ENCODE measurements around the gene ZSCAN10.

Gene ZSCAN10

GRCh38 chr16:3112058-3112880, 13.2 kb upstream of the ZSCAN10 start, which contains the start of gene ZNF205:
ZNF205 (plus strand) TSS chr16:3112586; CDS start chr16:3113431, 845 bp downstream.
- peak; percentile 83 for DNase-seq (ENCODE audit: low spot score)

DNA sequence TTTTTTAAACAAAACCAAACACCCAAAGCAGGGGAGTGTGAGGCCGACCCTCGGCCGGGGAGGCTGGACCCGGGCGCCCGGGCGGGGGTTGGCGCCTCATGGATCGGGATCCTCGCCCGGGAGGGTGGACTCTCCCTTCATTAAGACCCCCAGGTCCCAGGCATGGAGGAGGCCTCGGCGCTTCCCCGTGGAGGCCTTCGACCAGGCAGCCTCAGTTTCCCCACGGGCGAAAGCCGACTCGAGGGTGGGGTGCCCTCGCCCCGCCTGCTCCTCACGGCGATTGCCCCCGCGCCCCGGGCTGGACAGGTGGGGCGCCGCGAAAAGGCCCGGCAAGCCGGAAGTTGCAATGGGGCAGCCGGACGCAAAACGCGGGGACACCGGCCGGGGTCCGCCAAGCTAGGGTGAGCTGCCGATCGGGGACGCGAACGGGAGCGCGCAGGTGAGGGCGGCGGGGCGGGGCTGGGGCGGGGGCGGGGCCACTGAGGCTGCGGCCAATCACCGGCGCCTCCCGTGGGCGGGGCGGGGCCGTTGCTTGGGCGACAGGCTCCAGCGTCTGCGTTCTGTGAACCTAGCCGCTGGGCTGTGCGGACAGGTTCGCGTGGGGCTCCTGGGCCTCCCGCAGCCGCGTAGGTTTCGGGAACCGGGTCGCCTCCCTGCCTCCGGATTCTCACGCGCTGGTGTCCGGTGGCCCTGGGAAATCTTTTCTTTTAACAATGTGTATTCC, 7.3 kb upstream of the ZSCAN10 start:
- peak; percentile 88 for DNase-seq (ENCODE audit: low spot score)

DNA sequence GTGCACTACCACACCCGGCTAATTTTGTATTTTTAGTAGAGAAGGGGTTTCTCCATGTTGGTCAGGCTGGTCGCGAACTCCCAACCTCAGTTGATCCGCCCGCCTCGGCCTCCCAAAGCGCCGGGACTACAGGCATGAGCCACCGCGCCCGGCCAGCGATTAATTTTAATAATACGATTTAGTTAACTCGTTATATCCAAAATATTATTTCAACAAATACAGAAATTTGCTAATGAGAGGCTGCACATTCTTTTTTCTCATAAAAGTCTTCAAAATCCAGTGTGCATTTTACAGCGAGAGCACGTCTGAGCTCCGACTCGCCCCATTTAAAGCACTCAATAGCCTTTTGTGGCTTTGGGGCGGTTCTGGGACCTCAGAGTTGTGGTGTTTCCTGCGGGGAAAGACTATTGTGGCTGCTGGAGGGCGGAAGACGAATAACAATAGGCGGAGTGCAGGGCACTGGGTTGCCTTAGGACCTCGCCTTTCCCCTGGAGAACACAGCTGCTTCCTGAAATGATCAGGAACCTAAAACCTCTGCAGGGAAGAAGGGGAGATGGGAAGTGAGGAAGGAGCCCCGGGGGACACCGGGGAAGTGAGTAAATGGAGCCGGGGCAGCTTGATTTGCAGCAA, 2.9 kb upstream of the ZSCAN10 start:
- DNase-seq (ENCODE audit: low spot score), result no peak

- no peak for DNase-seq (ENCODE audit: low spot score)
These were observed 2.1 kb upstream of the ZSCAN10 start for GRCh38 chr16:3101018-3101840.

DNA sequence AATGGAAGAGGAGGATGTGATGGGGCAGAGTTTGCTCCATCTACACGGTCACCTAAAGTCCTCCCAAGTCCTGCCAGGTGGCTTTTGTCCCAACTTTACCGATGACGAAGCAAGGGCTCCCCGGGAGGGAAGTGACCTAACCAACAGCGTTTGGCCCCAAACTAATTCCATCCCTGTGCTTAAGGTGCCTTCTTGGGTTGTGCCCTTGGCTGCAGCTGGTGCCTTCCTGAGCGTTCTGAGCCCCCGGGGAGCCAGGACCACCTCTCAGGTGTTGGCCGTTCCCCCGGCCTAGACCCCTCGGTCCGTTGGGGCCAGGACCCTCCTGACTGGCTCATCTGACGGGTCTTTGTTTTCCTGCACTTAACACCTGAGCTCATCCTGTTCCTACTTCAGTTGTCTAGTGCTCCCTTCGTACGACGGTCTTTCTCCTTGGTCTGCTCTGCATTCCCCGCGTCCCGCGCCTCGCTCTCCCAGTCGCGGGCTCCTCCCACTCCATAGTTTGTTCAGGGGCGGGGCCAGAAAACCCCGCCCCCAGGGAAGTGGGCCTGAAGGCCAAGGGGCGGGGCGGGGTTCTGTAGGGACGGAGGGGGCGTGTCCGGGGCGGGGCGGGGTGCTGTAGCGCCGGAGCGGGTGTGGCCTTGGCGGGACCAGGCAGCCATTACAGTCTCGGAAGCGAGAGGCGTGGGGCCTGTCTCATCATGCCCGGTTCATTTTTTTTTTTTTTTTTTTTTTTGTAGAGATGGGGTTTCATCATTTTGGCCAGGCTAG, 822 bp upstream of the ZSCAN10 start:
- DNase-seq (ENCODE audit: low spot score), result peak; percentile 68

- no peak for DNase-seq (ENCODE audit: low spot score)
These were observed 269 bp upstream of the ZSCAN10 start for GRCh38 chr16:3099395-3099731.

GRCh38 chr16:3097266-3097665, 1.8 kb downstream of the ZSCAN10 start:
- no peak for DNase-seq (ENCODE audit: low spot score)

DNA sequence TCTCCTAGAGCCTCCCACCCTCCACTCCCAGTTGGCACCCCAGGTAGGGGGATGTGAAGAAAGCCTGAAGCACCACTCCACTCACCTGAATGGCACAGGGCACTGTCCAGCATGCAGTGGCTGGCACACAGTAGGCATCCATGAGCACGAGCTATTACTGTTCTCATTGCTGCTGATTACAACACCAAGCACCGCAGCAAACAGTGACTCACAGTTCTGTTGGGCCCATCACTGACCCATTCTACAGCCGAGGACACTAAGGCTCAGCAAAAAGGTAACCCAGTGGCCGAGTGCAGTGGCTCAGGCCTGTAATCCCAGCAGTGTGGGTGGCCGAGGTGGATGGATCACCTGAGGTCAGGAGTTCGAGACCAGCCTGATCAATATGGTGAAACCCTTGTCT, 2.7 kb downstream of the ZSCAN10 start:
- DNase-seq (ENCODE audit: low spot score), result no peak

- no peak for DNase-seq (ENCODE audit: low spot score)
These were observed 3.2 kb downstream of the ZSCAN10 start for GRCh38 chr16:3095869-3096268.

- DNase-seq (ENCODE audit: low spot score), result no peak
These were observed 4.6 kb downstream of the ZSCAN10 start for GRCh38 chr16:3094289-3095027.

DNA sequence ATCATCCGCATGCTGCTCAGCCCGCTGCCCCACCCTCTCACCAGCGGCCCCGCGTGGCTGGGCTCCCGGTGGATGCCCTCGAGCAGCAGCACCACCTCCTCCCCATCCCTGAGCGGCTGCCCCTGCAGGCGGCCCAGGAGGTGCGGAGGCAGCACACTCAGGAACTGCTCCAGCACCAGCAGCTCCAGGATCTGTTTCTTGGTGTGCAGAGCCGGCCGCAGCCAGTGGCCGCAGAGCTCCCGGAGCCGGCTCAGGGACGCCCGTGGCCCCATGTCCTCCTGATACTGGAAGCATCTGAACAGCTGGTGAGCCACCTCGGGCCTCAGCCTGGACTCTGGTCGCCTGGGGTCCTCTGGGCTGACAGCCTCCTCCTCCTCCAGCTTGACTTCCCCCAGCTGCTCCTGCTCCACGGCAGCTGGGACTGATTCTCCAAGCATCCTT, 6.6 kb downstream of the ZSCAN10 start:
- DNase-seq (ENCODE audit: low spot score), result no peak

- no peak for DNase-seq (ENCODE audit: low spot score)
These were observed 7.5 kb downstream of the ZSCAN10 start for GRCh38 chr16:3091551-3091950.

- DNase-seq (ENCODE audit: low spot score), result no peak
These were observed 9.1 kb downstream of the ZSCAN10 start for GRCh38 chr16:3089717-3090592.

DNA sequence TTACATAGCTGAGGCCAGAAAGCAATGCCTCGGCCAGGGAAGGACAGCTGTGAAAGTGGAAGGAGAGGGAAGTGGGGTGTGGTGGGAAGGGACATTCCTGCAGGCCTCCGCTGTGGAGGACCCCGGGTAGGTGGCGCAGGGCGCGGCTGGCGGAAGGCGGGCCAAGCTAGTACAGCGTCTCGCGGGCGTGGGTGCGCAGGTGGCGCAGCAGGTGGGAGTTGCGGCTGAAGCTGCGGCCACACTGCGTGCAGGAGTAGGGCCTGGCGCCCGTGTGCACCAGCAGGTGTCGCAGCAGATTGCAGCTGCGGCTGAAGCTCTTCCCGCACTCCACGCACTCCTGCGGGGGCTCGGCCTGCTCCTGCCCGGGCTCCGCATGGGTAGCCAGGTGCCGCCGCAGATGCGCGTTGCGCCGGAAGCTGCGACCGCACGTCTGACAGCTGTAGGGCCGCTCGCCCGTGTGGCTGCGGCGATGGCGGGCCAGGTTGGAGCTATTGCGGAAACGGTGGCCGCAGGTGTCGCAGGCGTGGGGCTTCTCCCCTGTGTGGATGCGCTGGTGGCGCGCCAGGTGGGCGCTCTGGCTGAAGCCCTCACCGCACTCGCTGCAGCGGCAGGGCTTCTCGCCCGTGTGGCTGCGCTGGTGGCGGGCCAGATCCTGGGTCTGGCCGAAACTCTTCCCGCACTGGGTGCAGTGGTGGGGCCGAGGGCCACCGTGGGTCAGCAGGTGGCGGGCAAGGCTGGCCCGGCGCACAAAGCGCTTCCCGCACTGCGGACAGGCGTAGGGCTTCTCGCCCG, 10.0 kb downstream of the ZSCAN10 start:
- no peak for DNase-seq (ENCODE audit: low spot score)

DNA sequence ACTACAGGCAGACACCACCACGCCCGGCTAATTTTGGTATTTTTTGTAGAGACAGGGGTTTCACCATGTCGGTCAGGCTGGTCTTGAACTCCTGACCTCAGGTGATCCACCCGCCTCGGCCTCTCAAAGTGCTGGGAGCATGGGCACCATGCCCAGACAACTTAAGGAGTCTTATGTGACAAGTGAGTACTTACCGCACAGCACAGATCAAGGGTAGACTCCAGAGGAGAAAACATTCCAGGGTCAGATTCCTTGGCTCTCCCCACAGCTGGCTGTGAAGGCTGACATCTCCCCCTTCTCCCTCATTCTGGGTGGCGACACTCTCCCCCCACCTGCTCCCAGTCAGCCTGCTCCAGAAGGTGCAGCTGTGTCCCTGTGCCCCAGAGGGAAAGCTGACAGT, 10.6 kb downstream of the ZSCAN10 start:
- no peak for DNase-seq (ENCODE audit: low spot score)

GRCh38 chr16:3087243-3088235, 11.6 kb downstream of the ZSCAN10 start:
- DNase-seq (ENCODE audit: low spot score), result no peak

DNA sequence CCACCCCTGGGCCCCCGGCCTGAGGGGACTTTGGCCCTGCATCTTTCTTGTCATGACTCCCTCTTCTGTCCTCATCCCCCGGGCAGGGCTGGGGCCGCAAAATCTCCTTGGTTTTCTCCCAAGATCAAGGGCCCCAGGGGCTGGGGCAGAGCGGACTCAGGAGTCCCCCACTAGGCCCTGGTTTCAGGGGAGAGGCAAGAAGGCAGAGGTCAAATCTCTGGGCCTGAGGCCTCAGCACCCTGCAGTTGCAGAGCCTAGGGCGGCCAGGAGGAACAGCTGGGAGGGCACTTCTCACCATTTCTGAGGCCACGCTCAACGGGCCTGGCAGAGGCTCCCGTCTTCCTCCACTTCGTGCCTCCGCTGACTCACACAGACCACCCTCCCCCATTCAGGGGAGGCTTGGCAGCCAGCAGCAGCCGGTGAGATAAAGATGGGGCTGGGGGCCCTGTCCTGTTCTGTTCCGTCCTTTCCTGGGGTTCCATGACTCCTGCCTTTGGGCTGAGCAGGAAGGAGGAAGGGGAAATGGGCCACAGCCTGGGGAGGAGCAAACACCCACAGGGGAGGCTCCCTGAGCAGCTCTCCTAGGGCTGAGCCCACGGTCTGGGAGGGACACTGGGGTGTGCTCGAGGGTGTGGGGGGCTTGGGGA, 12.4 kb downstream of the ZSCAN10 start:
- no peak for DNase-seq (ENCODE audit: low spot score)

All from Ammon's horn (tissue), 1 donor.